WTC11 (cell line): ENCODE results near the gene TMEM214. TPM values are rescaled to one million over a fixed set of nuclear protein-coding genes. Genes with fewer than 3 reads are reported as not detected.
A peak's percentile ranks its signal among the peaks of the same experiment; 100 is the strongest.

Source experiments
- ATAC-seq: fragments of 200-7000 bp; cut with Tn5 transposase; 2 replicates; pipeline ENCODE4 v1.10.0; 2021; ENCODE audit warnings: mild to moderate bottlenecking, moderate library complexity
- CTCF ChIA-PET: fragments of 300-600 bp; sonication (Branson Sonifier 250); formaldehyde crosslinking; loops from one replicate; lab custom pipeline; 2021; ENCODE audit warnings: antibody characterized with exemption; lab: Charles Lee
- POLR2A ChIA-PET: fragments of 350-600 bp; sonication (Branson Sonifier 250); formaldehyde crosslinking; loops from one replicate; lab custom pipeline; 2021; ENCODE audit warnings: antibody characterized with exemption; lab: Charles Lee
- DNase-seq: peaks from one replicate; pipeline ENCODE4 v3.0.0; 2021; ENCODE audit warnings: low spot score
- H3K27ac Mint-ChIP-seq: 2 replicates; pipeline ENCODE4 v1.8.0; 2021; ENCODE audit warnings: mixed read lengths
- H3K27me3 Mint-ChIP-seq: 2 replicates; pipeline ENCODE4 v1.8.0; 2021; ENCODE audit warnings: low read depth, mild to moderate bottlenecking, moderate library complexity, mixed read lengths
- H3K36me3 Mint-ChIP-seq: 2 replicates; pipeline ENCODE4 v1.8.0; 2021; ENCODE audit warnings: mixed read lengths
- H3K4me1 Mint-ChIP-seq: 2 replicates; pipeline ENCODE4 v1.8.0; 2022; ENCODE audit warnings: mixed read lengths
- H3K4me3 Mint-ChIP-seq: 2 replicates; pipeline ENCODE4 v1.8.0; 2021; ENCODE audit warnings: mild to moderate bottlenecking, moderate library complexity, mixed read lengths
- H3K9me3 Mint-ChIP-seq: 2 replicates; pipeline ENCODE4 v1.8.0; 2021; ENCODE audit warnings: mixed read lengths
- ATF6 ChIP-seq: sonication (generic); formaldehyde crosslinking; IDR thresholded peaks from 2 replicates; pipeline ENCODE4 v1.8.1; 2023; ENCODE audit warnings: mild to moderate bottlenecking, missing genetic modification reagents
- ETV6 ChIP-seq: sonication (generic); formaldehyde crosslinking; IDR thresholded peaks from 2 replicates; pipeline ENCODE4 v1.8.1; 2022; ENCODE audit warnings: mild to moderate bottlenecking, missing genetic modification reagents
- FOXP4 ChIP-seq: sonication (generic); formaldehyde crosslinking; IDR thresholded peaks from 2 replicates; pipeline ENCODE4 v1.8.0; 2022; ENCODE audit warnings: mild to moderate bottlenecking, missing genetic modification reagents
- GRHL2 ChIP-seq: fragments of 250-450 bp; sonication (Bioruptor Pico); IDR thresholded peaks from 2 replicates; pipeline ENCODE4 v1.8.0; 2022; ENCODE audit warnings: mild to moderate bottlenecking, moderate library complexity; ENCODE audit not compliant: insufficient replicate concordance, severe bottlenecking
- HMGA2 ChIP-seq: fragments of 250-450 bp; sonication (Bioruptor Pico); IDR thresholded peaks from 2 replicates; pipeline ENCODE4 v1.4.0; 2021; ENCODE audit warnings: mild to moderate bottlenecking, moderate library complexity
- MAX ChIP-seq: sonication (generic); formaldehyde crosslinking; IDR thresholded peaks from 2 replicates; pipeline ENCODE4 v1.8.0; 2022; ENCODE audit warnings: mild to moderate bottlenecking, missing genetic modification reagents
- MXD4 ChIP-seq: fragments of 250-450 bp; sonication (Bioruptor Pico); IDR thresholded peaks from 2 replicates; pipeline ENCODE4 v1.8.0; 2021; ENCODE audit warnings: mild to moderate bottlenecking, moderate library complexity, borderline replicate concordance
- MYBL2 ChIP-seq: sonication (generic); formaldehyde crosslinking; IDR thresholded peaks from 2 replicates; pipeline ENCODE4 v1.8.1; 2023; ENCODE audit warnings: mild to moderate bottlenecking, moderate library complexity, missing genetic modification reagents
- SP1 ChIP-seq: sonication (generic); formaldehyde crosslinking; conservative IDR thresholded peaks from 2 replicates; pipeline ENCODE4 v1.8.1; 2022; ENCODE audit warnings: missing genetic modification reagents
- USF1 ChIP-seq: sonication (generic); formaldehyde crosslinking; IDR thresholded peaks from 2 replicates; pipeline ENCODE4 v1.8.0; 2022; ENCODE audit warnings: mild to moderate bottlenecking, missing genetic modification reagents
- ZNF396 ChIP-seq: fragments of 250-450 bp; sonication (Bioruptor Pico); IDR thresholded peaks from 2 replicates; pipeline ENCODE4 v1.8.0; 2021; ENCODE audit warnings: mild to moderate bottlenecking, moderate library complexity, borderline replicate concordance
- ZNF416 ChIP-seq: fragments of 250-450 bp; sonication (Bioruptor Pico); IDR thresholded peaks from 2 replicates; pipeline ENCODE4 v1.9.0; 2021; ENCODE audit warnings: mild to moderate bottlenecking, inconsistent platforms
- ZNF423 ChIP-seq: fragments of 250-450 bp; sonication (Bioruptor Pico); IDR thresholded peaks from 2 replicates; pipeline ENCODE4 v2.1.2; 2022; ENCODE audit warnings: mild to moderate bottlenecking, moderate library complexity
- total RNA-seq: library from RNA; stranded (reverse); gene quantifications from 3 replicates; pipeline ENCODE4 v1.2.3, GENCODE V29; 2021
- TF ChIP-seq, protein P1 (sequence below): sonication (generic); formaldehyde crosslinking; conservative IDR thresholded peaks from 2 replicates; pipeline ENCODE4 v1.8.1; 2022; ENCODE audit warnings: mild to moderate bottlenecking, missing genetic modification reagents

Gene TMEM214
- total RNA-seq, 1 experiment from 2014 or later, result 57.1 TPM

DNA sequence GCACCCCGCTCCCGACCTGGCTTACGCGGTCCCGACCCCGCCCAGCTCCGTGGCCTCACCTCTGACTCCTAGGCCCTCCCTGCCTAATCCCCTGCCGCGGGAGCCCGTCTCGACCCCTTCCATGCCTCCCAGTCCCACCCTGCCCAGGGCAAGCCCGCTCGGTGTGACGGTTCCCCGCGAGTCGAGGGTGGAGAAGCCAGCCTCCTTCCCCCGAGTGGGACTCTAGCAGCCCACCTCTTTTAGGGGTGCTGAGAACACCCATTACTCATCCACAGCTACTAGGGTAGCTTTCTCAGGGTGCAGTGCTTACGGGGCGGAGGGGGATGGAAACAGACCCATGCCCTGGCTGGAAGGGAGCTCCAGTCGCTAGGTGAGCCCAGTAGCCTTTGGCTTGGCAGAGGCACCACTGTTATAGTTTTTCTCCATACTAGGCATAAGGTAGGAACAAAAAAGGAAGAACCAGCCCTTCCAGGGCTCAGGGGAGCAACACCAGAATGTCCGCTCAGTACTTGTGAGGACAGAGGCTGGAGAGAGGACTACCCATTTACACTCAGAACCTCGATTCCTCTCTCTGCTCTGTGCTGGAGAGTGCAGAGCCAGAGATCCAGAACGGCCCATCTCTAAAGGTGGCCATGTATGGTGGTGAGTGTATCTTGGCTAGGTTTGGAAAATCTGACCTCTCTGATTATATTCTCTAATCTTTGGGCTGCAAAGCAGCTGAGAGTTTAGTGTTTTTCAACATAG lies 19.3 kb downstream of the TMEM214 start:
- CTCF ChIA-PET, result interaction anchor here (0.5 to 4.4 kb wide), 14 partner anchors 12 to 139 kb away, joined by 3 to 38 read pairs (median 4); partner anchors contain the start of genes KHK and OST4
- peaks cover 3% of the 10 kb centered on the region; the same call in 1 of the 2 replicates for H3K9me3 Mint-ChIP-seq
- TF ChIP-seq USF1 (no peak), ATF6 (CRISPR knock-in tag) (no peak), MXD4 (no peak), ZNF423 (CRISPR knock-in tag) (no peak), MAX (no peak), SP1 (CRISPR knock-in tag) (0 out of 2 replicates have a peak, but pooled peaks have one; percentile 13), ZNF416 (CRISPR knock-in tag) (no peak)
- H3K27me3 Mint-ChIP-seq, result peaks cover 10% of the 10 kb centered on the region
- H3K4me1 Mint-ChIP-seq, result peaks cover 12% of the 10 kb centered on the region
- POLR2A ChIA-PET, result interaction anchor here (0.9 to 4.0 kb wide), 8 partner anchors 9 to 35 kb away, joined by 3 to 27 read pairs (median 3); partner anchors contain the start of genes EMILIN1, KHK, OST4 and TMEM214
- H3K4me3 Mint-ChIP-seq, result peak overlapping the region; percentile 87
- peak overlapping the region; percentile 45; the same call in 1 of the 2 replicates for H3K27ac Mint-ChIP-seq
- peak; percentile 71 for DNase-seq
- peaks cover 23% of the 10 kb centered on the region for H3K36me3 Mint-ChIP-seq
- ATAC-seq, result peak; percentile 16

DNA sequence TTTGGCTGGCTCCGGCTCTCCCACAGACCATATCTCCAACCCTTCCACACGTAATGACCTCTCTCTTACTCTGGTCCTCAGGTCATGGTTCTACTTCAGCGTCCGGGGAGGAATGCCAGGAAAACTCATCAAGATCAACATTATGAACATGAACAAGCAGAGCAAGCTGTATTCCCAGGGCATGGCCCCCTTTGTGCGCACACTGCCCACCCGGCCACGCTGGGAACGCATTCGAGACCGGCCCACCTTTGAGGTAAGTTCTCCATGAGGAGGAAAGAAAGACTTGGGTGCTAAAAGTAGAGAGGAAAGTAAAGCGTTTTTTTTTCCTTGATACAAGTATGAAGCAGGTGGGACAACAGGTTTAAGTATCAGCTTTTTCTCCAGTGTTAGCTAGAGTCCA lies 20.6 kb downstream of the TMEM214 start:
- ChIA-PET CTCF (interaction anchor here (1.1 to 4.4 kb wide), 3 partner anchors 28 to 33 kb away, joined by 3 to 38 read pairs (median 5); partner anchors contain the start of gene KHK), POLR2A (no interaction called here)
- peaks cover 26% of the 10 kb centered on the region for H3K36me3 Mint-ChIP-seq
- peak overlapping the region; percentile 26; the same call in 1 of the 2 replicates for H3K4me3 Mint-ChIP-seq
- DNase-seq (no peak), ATAC-seq (no peak)
- no peak overlapping the region for H3K27ac Mint-ChIP-seq
- no peak for TF ChIP-seq FOXP4 (CRISPR knock-in tag)
- TF ChIP-seq, all 79 proteins: peak for 0
- Mint-ChIP-seq H3K4me1 (peaks cover 12% of the 10 kb centered on the region), H3K27me3 (peaks cover 10% of the 10 kb centered on the region), H3K9me3 (peaks cover 1% of the 10 kb centered on the region; the same call in 1 of the 2 replicates)

- Mint-ChIP-seq H3K27ac (no peak overlapping the region), H3K4me3 (no peak overlapping the region), H3K9me3 (no peaks in the 10 kb centered on the region), H3K36me3 (peaks cover 26% of the 10 kb centered on the region), H3K4me1 (peaks cover 12% of the 10 kb centered on the region)
- DNase-seq (no peak), ATAC-seq (no peak)
- POLR2A ChIA-PET, result no interaction called here
- CTCF ChIA-PET, result interaction anchor here (1.6 to 1.9 kb wide), 2 partner anchors 27 to 29 kb away, joined by 4 to 5 read pairs; no protein-coding TSS in a partner anchor
- TF ChIP-seq MAX (no peak), ZNF396 (CRISPR knock-in tag) (no peak), FOXP4 (CRISPR knock-in tag) (no peak), ETV6 (no peak), MYBL2 (CRISPR knock-in tag) (no peak), GRHL2 (CRISPR knock-in tag) (no peak), HMGA2 (CRISPR knock-in tag) (no peak)
- TF ChIP-seq, protein P1, sequence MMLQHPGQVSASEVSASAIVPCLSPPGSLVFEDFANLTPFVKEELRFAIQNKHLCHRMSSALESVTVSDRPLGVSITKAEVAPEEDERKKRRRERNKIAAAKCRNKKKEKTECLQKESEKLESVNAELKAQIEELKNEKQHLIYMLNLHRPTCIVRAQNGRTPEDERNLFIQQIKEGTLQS (CRISPR knock-in tag), result no peak
- TF ChIP-seq, all 79 proteins: peak for 0
- peaks cover 6% of the 10 kb centered on the region for H3K27me3 Mint-ChIP-seq
These were observed 21.0 kb downstream of the TMEM214 start for GRCh38 chr2:27053776-27054175.
